ENCODE data around the gene FAM8A1. TPM values are rescaled to one million over a fixed set of nuclear protein-coding genes. Genes with fewer than 3 reads are reported as not detected.

The FAM8A1 gene
- total RNA-seq, 1 donor from 2014 or later = 21.2 TPM

GRCh38 chr6:17602888-17603287 is 2.8 kb downstream of the FAM8A1 start:
- Mint-ChIP-seq H3K9me3 (no peaks in the 10 kb centered on the region), H3K36me3 (peaks cover 16% of the 10 kb centered on the region), H3K27ac (no peak overlapping the region), H3K4me1 (ENCODE audit: unreplicated experiment) (peaks cover 3% of the 10 kb centered on the region), H3K27me3 (no peaks in the 10 kb centered on the region), H3K4me3 (peak overlapping the region; percentile 92)
- TF ChIP-seq CTCF (conservative IDR thresholded peaks at IDR 0.05) = no peak
- DNase-seq (ENCODE audit: extremely low spot score, unreplicated experiment) = no peak

- Mint-ChIP-seq H3K27ac (no peak overlapping the region), H3K9me3 (no peaks in the 10 kb centered on the region), H3K4me1 (ENCODE audit: unreplicated experiment) (no peaks in the 10 kb centered on the region), H3K4me3 (no peak overlapping the region), H3K36me3 (peaks cover 16% of the 10 kb centered on the region), H3K27me3 (no peaks in the 10 kb centered on the region)
- TF ChIP-seq CTCF (conservative IDR thresholded peaks at IDR 0.05) = no peak
- DNase-seq (ENCODE audit: extremely low spot score, unreplicated experiment) = no peak
Measured at GRCh38 chr6:17606606-17607005, 6.5 kb downstream of the FAM8A1 start.

GRCh38 chr6:17610835-17611234 is 10.7 kb downstream of the FAM8A1 start:
- Mint-ChIP-seq H3K4me1 (ENCODE audit: unreplicated experiment) (no peaks in the 10 kb centered on the region), H3K36me3 (peaks cover 6% of the 10 kb centered on the region), H3K27me3 (no peaks in the 10 kb centered on the region), H3K27ac (no peak overlapping the region), H3K9me3 (no peaks in the 10 kb centered on the region), H3K4me3 (no peak overlapping the region)
- no peak for DNase-seq (ENCODE audit: extremely low spot score, unreplicated experiment)
- no peak for TF ChIP-seq CTCF (conservative IDR thresholded peaks at IDR 0.05)

GRCh38 chr6:17612048-17612447 is 11.9 kb downstream of the FAM8A1 start:
- no peaks in the 10 kb centered on the region for H3K27me3 Mint-ChIP-seq
- H3K36me3 Mint-ChIP-seq = peaks cover 6% of the 10 kb centered on the region
- H3K27ac Mint-ChIP-seq = no peak overlapping the region
- DNase-seq (ENCODE audit: extremely low spot score, unreplicated experiment) = no peak
- H3K9me3 Mint-ChIP-seq = no peaks in the 10 kb centered on the region
- H3K4me3 Mint-ChIP-seq = no peak overlapping the region
- no peak for TF ChIP-seq CTCF (conservative IDR thresholded peaks at IDR 0.05)
- no peaks in the 10 kb centered on the region for H3K4me1 Mint-ChIP-seq (ENCODE audit: unreplicated experiment)

GRCh38 chr6:17615794-17616193 is 15.7 kb downstream of the FAM8A1 start:
- TF ChIP-seq CTCF (conservative IDR thresholded peaks at IDR 0.05) = no peak
- no peak overlapping the region for H3K4me3 Mint-ChIP-seq
- H3K27me3 Mint-ChIP-seq = no peaks in the 10 kb centered on the region
- peaks cover 24% of the 10 kb centered on the region for H3K36me3 Mint-ChIP-seq
- no peaks in the 10 kb centered on the region for H3K9me3 Mint-ChIP-seq
- H3K27ac Mint-ChIP-seq = no peak overlapping the region
- no peak for DNase-seq (ENCODE audit: extremely low spot score, unreplicated experiment)
- no peaks in the 10 kb centered on the region for H3K4me1 Mint-ChIP-seq (ENCODE audit: unreplicated experiment)

GRCh38 chr6:17621003-17621402 is 20.9 kb downstream of the FAM8A1 start:
- H3K4me1 Mint-ChIP-seq (ENCODE audit: unreplicated experiment) = no peaks in the 10 kb centered on the region
- peaks cover 46% of the 10 kb centered on the region for H3K36me3 Mint-ChIP-seq
- DNase-seq (ENCODE audit: extremely low spot score, unreplicated experiment) = no peak
- no peaks in the 10 kb centered on the region for H3K9me3 Mint-ChIP-seq
- H3K27me3 Mint-ChIP-seq = no peaks in the 10 kb centered on the region
- H3K27ac Mint-ChIP-seq = no peak overlapping the region
- H3K4me3 Mint-ChIP-seq = no peak overlapping the region
- no peak for TF ChIP-seq CTCF (conservative IDR thresholded peaks at IDR 0.05)
